ENCODE results near the gene GOLGA2.
"Not testable (repeated sequence)": the region's sequence is repeated elsewhere in the genome, so short reads cannot be mapped to it uniquely, and the experiment has no call there.

The GOLGA2 gene

DNA sequence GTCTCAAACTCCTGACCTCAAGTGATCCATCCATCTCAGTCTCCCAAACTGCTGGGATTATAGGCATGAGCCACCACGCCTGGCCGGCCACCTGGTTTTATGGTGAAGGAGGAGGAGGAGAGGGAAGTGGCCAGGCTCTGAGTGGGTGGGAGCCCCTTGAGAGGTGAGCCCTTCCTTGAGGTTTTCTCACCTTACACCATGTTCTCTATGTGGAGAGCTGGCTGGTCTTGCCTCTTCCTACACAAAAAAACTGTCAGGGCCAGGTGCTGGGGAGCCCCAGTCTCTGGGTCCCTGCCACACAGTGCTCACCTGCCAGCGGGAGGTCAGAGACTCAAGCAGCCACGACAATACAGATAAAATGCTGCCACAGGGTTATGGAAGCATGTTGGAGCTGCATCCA lies 18.3 kb upstream of the GOLGA2 start:
- no peak for DNase-seq (ENCODE audit: low spot score)

- no peak for DNase-seq (ENCODE audit: low spot score)
Measured at GRCh38 chr9:128293091-128293490, 17.3 kb upstream of the GOLGA2 start.

GRCh38 chr9:128292009-128292408 lies 16.2 kb upstream of the GOLGA2 start:
- no peak for DNase-seq (ENCODE audit: low spot score)

GRCh38 chr9:128288273-128289004 lies 12.6 kb upstream of the GOLGA2 start:
- no peak for DNase-seq (ENCODE audit: low spot score)

- no peak for DNase-seq (ENCODE audit: low spot score)
Measured at GRCh38 chr9:128286440-128286839, 10.6 kb upstream of the GOLGA2 start.

DNA sequence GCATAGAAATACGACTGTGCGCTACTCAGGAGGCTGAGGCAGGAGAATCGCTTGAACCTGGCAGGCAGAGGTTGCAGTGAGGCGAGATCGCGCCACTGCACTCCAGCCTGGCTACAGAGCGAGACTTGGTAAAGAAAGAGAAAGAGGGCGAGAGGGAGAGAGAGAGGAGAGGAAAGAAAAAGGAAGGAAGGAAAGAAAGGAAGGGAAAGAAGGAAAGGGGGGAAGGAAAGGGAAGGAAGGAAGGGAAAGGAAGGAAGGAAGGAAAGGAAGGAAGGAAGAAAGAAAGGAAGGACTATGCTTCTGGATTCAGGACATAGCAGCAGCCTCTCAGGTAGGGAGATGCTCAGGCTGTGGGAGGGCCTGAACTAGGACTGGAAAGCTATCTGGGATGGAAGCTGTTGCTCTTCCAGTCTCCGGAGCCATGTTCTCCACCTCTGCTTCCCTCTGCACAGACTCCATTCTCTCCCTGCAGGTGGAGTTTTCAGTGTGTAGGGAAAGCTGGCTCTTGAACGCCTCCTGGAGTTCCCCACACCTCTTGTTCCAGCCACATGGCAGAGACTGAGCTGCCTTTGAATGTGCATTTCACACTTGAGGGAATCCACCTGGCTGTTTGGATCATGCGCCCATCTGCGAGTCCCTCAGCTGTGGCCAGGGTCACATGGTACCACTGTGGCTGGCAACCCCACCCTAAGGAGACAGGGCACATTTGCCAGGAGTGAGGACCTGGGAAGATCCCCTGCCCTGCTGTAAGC lies 9.4 kb upstream of the GOLGA2 start:
- no peak for DNase-seq (ENCODE audit: low spot score)

DNA sequence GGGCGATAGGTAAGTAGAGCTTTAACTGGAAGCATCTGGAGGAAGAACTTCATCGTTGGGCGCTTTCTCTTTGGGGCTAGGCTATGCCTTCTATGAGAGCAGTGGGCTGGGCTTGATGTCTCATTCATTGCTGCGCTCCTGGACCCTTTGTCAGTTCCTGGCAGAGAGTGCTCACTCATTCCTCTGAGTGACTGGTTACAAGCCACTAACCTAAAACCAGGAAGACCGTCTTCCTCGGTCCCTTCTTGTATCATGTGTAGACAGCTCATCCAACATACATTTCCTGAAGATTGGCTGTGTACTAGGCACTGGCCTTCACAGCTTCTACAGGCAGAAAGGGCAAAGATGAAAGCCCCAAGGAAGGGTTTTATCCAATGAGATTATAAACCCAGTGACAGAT lies 6.7 kb upstream of the GOLGA2 start:
- DNase-seq (ENCODE audit: low spot score) = no peak

DNA sequence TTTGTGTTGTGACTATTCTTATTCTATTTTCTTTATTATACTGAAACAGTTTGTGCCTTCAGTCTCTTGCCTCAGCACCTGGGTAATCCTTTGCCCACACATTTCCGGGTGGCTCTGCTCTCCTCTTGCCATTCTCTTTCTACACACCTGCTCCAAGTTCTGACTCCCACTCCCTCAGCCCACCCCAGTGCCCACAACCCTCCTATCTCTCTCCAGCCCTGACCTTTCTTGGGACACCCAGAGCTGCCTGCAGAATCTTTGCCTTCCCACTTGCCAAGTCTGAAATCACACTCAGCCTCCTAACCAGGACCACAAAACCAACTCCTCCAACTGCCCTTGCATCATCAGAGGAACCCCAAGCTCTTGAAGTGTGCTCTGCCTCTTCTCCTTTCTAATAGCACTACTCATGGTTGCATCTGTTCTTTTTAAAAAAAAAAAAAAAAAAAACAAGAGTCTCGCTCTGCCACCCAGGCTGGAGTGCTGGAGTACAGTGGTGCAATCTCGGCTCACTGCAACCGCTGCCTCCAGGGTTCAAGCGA lies 4.3 kb upstream of the GOLGA2 start:
- no peak for DNase-seq (ENCODE audit: low spot score)

- not testable (repeated sequence) for DNase-seq (ENCODE audit: low spot score)
Measured at GRCh38 chr9:128279088-128280073, 3.6 kb upstream of the GOLGA2 start.

- DNase-seq (ENCODE audit: low spot score) = peak; percentile 60
Measured at GRCh38 chr9:128276574-128277270, 915 bp upstream of the GOLGA2 start.

GRCh38 chr9:128276008-128276573 lies 284 bp upstream of the GOLGA2 start, which contains the start of gene SWI5:
Gene SWI5 (plus strand): TSS chr9:128276276.
- peak; percentile 97 for DNase-seq (ENCODE audit: low spot score)

DNA sequence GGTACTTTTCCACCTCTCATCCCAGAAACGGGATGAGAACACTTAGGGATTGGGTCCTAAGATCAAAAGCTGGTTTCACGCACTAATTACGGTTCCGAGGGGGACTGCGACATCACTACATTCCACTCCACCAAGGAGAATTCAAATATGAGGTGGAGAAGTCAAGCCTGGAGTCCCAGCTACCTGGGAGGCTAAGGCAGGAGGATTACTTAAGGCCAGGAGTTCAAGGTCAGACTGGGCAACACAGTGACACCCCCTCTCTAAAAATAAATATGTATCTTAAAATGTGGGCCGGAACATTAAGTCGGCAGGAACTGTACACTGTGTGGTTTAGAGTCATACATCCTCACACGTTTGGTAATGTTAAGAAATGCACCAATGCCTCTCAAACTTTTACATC lies 1.6 kb downstream of the GOLGA2 start:
- DNase-seq (ENCODE audit: low spot score) = no peak

GRCh38 chr9:128271512-128271911 lies 4.3 kb downstream of the GOLGA2 start:
- DNase-seq (ENCODE audit: low spot score) = no peak

GRCh38 chr9:128271112-128271511 lies 4.7 kb downstream of the GOLGA2 start:
- no peak for DNase-seq (ENCODE audit: low spot score)

DNA sequence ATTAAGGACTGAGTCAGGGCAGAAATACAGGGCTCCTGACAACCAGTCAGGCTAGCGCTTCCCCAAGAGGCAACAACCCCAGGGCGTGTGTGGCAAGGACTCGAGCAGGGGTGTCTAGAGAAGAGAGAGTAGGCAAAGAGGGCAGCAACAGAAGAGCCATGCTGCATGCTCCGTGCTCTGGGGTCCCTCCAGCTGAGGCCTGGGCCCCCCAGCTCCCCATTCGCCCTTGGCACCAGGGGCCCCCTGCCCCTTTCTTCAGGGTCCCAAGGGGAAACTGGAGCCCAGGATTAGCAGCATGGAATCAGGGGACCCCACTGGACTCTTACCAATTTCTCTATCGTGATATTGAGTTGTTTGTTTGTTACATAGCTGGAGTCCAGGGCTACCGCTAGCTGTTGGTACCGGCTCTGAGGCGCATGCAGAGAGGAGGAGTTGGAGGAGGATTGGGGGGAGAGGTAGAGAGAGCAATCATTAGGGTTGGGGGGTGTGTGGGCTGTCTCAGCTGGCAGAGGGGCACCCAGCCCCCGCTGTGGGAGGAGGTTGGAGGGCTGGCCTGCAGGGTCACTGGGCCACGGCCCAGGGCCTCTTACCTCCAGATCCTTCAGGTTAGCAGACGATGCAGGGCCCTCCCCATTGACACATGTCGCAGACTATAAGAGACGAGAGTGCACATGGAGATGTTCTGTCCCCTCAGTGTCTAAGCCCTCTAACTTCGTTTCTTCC lies 8.8 kb downstream of the GOLGA2 start:
- DNase-seq (ENCODE audit: low spot score) = no peak

DNA sequence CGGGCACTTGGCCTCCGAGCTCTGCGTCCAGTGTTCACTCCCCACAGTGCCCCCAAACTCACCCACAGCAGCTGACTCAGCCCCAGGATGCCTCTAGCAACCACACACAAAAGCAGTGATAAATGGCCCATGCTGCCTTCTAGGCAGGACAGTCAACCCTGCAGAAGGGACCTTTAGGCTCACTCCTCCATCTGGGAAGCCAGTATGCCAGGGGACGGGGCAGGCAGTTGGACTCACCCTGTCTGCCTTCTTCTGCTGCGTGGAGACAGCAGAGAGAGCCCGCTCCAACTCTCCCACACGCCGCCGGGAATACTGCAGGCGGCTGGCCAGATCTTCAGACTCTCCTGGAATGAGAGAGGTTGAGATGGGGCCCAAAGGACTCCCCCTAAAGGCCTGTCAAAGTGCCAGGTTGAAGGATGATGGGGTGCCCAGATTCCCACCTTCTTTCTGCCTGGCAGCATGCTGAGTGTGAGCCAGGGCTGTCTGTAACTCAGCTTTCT lies 10.4 kb downstream of the GOLGA2 start:
- DNase-seq (ENCODE audit: low spot score) = no peak

DNA sequence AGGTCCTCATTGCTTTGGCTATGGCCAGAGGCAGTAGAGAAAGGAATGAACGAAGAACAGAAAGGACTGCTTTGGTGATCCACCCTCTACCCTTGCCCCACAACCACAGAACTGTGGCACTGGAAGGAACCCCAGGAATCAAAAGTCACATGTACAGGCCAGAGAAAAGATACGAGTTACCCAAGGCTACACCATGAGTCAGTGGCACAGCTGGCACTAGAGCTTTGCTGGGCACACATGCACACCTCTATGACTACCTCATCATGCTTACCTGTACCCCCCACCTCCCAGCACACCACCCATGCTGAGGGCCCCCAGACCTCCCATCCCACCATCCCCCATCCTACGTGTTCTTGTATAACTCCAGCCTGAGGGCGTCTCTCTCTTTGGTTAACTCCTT lies 13.1 kb downstream of the GOLGA2 start:
- no peak for DNase-seq (ENCODE audit: low spot score)

DNA sequence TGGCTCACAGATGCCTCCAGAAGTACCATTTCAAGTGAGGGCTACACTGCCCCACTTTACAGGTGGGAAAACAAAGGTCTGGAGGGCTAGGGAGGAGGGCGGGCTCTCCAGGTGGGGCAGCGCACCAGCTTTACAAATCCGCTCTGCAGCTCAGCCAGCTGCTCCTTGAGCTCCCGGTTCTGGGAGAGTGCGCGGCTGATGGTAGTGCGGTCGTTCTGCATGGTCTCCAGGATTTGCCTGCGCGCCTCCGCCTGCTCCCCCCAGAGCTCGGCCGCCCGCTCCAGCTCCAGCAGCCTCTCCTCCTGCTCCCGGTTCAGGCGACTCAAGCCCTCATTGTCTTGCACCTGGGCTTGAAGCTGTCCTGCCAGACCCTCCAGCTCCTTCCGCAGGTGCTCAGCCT lies 15.5 kb downstream of the GOLGA2 start:
- no peak for DNase-seq (ENCODE audit: low spot score)

DNA sequence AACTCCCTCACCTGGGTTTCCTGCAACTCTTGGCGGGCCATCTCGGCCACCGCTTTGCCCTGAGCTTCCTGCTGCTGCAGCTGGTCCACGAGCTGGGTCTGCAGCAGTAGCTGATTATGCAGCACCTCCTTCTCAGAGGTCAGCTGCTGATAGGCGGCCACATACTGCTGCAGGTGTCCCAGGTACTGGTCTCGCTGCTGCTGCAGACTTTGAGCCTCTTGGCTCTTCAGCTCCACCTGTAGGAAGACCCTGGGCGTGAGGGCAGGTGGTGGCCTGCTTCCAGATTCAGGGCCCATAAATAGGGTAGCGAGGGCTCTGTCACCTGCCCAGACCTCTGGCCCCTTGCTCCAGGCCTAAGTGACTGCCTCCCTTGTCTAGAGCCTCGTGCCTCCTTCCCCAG lies 16.7 kb downstream of the GOLGA2 start:
- no peak for DNase-seq (ENCODE audit: low spot score)

DNA sequence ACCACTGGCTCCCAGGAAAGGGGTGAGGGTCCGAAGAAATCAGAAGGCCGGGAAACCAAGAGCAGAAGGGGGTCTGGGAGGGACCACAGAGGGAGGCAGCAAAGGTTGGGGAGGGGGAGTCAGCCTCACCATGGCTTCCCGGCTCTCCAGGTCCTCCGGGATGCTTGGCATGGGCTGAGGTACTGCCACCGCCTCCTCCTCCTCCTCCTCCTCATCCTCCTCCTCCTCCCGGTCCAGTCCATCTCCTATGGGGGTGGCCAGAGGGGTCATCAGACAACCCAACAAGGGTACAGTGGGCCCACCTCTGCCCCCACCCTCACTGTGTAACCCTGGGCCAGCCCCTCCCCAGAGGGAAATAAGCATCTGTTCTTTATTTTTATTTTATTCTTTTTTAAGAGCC lies 17.5 kb downstream of the GOLGA2 start:
- DNase-seq (ENCODE audit: low spot score) = no peak

Measured in iPS-NIHi11 (cell line).